Measurements from ENCODE around the gene COX5B.
A peak's percentile ranks its signal among the peaks of the same experiment; 100 is the strongest.
"Not testable (repeated sequence)": the region's sequence is repeated elsewhere in the genome, so short reads cannot be mapped to it uniquely, and the experiment has no call there.

COX5B gene

GRCh38 chr2:97654791-97655190 lies 8.9 kb downstream of the COX5B start:
- DNase-seq, result no peak

DNA sequence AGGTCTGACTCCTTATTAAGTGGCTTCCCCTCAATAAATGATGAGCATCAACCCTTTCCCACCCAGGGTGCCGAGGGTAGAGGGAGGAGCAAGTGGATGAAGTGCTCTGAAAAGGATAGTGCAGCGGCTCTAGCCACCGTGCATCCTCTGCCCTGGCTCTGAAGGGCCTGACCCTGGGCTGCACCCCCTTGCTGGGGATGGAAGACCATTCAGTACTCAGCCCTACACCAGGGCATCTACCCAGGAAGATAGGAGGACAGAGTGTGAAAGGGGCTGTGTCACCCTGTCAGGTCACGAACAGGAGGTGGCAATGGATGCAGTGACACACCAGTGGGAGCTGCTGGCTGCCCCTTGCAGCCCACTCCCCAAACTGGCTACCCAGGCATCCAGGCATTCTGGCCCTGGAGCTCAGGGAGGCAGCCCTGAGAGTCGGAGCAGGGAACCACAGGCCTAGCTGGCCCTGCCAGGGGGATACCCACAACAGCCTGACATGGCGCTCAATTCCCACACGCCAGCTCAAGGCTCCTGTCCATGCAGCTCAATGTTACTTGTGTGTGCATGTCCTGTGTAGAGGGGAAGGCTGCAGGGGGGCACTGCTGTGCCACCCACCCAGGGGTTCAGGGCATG lies 10.4 kb downstream of the COX5B start:
- no peak for DNase-seq

DNA sequence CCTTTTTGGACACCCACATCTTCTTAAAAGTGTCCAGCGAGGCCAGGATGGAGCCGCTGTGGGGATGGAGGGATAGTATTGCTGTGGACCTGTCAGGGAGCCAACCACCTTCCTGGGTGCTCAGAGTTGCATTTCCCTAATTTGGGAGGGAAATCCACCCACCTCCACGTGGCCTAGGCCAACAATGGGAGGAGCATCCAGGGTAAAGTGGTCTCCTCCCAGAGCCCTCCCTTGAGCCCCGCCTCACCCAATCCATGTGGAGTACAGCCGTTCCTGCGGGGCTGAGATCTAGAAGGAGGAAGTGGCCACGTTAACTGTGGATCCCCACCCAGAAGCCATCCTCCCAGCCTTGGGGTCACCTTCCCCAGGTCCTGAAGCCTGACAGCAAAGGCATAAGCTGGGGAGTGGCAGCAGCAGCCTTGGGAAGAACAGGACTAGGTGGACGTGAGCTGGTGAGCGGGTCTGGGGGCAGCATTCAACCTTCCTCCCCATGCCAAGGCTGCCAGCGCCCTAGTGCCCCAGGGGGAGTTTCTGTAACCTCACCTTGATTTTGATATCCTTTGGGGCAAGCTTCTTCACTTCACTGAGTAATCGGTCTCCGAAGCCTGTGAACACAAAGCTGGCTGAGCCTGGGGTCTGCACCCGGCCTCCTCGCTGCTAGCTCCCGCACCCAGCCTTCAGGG lies 11.2 kb downstream of the COX5B start:
- DNase-seq, result no peak

- DNase-seq, result no peak
Observed at GRCh38 chr2:97657986-97658690, 12.3 kb downstream of the COX5B start.

GRCh38 chr2:97658691-97659157 lies 12.9 kb downstream of the COX5B start:
- DNase-seq, result no peak

GRCh38 chr2:97659256-97660043 lies 13.6 kb downstream of the COX5B start:
- no peak for DNase-seq

GRCh38 chr2:97660044-97660774 lies 14.3 kb downstream of the COX5B start:
- DNase-seq, result no peak

DNA sequence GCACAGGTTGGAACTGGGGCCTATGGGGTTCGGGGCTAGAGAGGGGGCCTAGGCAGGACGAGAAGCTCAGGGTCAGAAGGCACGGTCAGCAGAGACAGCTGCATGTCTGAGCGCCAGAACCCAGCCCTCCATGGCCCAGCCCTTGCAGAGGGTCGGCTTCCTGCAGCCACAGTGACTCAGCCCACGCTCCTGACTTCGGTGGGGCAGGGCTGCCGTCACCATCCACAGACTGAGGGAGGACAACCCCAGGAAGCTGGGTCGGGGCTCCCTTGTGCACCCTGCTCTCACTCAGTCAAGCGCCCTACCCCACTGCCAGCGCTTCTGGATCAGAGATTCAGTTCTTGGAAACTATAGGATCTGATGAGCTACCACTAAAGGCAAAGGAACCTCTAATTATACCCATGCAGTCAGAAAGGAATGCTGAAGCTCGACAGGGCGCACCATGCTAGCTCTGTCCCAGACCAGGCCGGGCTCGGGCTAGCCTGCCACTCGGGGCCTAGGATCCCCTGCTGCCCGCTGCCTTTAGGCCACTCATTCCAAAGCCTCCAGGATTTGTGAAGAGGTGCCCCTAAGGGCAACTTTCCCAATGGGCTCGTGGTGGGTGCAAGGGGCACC lies 15.0 kb downstream of the COX5B start:
- DNase-seq, result no peak

DNA sequence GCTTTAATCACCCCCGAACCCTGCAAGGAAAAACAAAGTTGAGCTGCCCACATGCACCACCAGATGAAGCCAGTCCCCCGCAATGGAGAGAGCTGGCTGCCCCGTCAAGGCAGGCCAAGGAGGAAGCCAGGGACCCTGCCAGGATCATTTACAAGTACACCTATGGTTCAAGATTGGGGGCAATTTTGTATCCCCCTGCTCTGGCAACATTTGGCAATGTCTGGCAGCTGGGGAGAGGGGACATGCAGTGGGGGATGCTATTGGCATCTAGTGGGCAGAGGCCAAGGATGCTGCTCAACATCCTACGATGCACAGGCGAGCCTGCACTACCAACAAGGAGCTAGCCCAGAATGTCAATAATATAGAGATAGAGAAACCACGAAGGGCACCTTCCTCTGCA lies 16.1 kb downstream of the COX5B start:
- no peak for DNase-seq

- DNase-seq, result no peak
Observed at GRCh38 chr2:97662386-97662894, 16.6 kb downstream of the COX5B start.

- DNase-seq, result peak; percentile 71
Observed at GRCh38 chr2:97662895-97663625, 17.2 kb downstream of the COX5B start.

DNA sequence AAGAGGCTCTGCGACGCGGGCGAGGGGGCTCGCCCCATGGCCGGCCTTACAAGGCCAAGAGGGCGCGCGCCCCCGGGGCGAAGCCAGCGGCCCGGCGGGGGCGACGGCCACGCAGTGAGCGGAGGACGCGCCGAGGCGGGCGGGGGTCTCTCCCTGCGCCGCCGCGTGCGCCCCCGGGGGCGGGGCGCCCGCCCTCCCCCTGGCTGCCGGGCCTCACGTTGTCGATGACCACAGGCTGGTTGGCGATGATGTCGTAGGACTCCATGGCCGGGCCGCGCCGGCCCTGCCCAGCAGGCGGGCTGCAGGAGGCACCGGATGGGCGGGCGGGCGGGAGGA lies 17.7 kb downstream of the COX5B start:
- no peak for DNase-seq

DNA sequence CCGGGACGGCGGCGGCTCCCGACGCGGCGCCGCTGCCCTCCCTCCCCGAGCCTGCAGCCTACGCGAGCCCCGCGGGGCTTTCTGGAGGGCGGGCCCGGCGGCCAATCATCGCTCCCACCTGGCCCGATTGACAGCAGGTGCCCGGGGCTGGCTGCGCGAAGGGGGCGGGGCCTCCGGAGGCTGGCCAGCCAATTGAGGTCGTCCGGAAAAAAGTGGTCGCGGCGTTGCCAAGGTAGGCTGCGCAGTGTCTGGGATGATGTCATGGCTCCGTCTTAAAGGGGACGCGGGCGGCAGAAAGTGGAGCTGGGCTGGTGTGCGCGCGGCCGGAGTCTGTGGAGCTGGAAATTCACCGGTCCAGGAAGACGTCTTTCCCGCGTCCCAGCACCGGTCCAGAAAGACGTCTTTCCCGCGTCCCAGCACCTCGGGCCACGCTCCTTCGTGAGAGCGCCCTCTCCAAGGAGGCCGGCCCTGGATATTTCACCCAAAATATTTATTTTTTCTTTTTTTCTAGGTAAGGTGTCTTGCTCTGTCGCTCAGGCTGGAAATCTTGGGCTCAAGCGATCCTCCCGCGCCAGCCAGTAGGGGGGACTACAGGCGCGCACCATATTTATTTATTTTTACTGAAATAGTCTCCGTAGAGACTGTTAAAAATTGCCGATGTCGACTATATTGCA lies 18.2 kb downstream of the COX5B start, which contains the start of gene ACTR1B:
TSS of gene ACTR1B (minus strand) at position 83 of the 674 bp plus-strand sequence. CDS start 154 bp downstream, outside the sequence.
- DNase-seq, result peak; percentile 98

- no peak for DNase-seq
Observed at GRCh38 chr2:97664636-97664970, 18.7 kb downstream of the COX5B start.

GRCh38 chr2:97669448-97669847 lies 23.6 kb downstream of the COX5B start, which contains the start of gene C2orf92:
Gene C2orf92 (plus strand): TSS chr2:97669713. CDS start chr2:97669789, 76 bp downstream.
- DNase-seq, result no peak

DNA sequence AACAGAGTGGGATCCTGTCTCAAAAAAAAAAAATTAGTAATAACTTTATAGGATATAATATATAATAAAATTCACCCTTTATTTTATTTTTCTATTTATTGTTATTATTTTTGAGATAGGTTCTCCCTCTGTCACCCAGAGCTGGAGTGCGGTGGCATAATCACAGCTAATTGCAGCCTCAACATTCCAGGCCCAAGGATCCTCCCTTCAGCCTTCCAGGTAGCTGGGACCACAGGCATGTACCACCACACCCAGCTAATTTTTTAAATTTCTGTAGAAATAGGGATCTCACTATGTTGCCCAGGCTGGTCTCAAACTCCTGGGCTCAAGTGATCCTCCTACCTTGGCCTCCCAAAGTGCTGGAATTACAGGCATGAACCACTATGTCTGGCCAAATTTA lies 24.6 kb downstream of the COX5B start:
- DNase-seq, result no peak

- DNase-seq, result no peak
Observed at GRCh38 chr2:97671526-97671925, 25.7 kb downstream of the COX5B start.

DNA sequence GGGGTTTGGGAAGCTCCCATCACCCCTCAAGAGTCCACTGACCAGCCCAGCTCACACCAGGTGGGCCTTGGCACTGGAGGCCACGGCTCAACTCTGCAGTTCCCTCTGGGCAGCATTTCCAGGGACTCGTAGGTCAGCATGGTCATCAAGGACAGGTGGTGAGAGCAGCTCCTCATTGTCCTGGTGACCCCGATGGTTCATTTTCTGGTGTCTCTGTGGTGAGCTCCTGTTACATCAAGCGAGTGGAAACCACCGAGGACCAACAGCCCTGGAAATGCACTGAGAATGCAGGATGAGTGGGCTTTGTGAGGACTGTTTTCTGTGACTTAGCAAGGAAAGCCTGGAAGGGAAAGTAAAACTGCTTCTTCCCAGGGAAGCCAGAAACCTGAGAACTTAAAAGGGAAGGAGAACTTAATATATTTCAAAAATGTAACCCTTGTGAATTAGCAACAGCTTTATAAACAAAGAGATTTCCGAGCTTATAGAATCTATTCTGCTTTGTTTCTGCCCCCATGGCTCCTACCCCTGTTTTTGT lies 26.8 kb downstream of the COX5B start:
- not testable (repeated sequence) for DNase-seq

- no peak for DNase-seq
Observed at GRCh38 chr2:97673182-97673914, 27.5 kb downstream of the COX5B start.

- DNase-seq, result no peak
Observed at GRCh38 chr2:97673915-97674283, 28.0 kb downstream of the COX5B start.
